Activated CD8-positive, alpha-beta memory T cell treated with anti-CD3 and anti-CD28 coated beads, Interleukin-2, amount 50 U/mL, for 1 hour (primary cell): ENCODE measurements around the gene UQCC2.

ENCODE experiments used
- DNase-seq: peaks from one replicate; pipeline ENCODE4 v3.0.0-alpha.2; 2020; ENCODE audit errors: extremely low read depth

UQCC2 gene

GRCh38 chr6:33707771-33708170 lies 3.7 kb downstream of the UQCC2 start:
- DNase-seq, result no peak

DNA sequence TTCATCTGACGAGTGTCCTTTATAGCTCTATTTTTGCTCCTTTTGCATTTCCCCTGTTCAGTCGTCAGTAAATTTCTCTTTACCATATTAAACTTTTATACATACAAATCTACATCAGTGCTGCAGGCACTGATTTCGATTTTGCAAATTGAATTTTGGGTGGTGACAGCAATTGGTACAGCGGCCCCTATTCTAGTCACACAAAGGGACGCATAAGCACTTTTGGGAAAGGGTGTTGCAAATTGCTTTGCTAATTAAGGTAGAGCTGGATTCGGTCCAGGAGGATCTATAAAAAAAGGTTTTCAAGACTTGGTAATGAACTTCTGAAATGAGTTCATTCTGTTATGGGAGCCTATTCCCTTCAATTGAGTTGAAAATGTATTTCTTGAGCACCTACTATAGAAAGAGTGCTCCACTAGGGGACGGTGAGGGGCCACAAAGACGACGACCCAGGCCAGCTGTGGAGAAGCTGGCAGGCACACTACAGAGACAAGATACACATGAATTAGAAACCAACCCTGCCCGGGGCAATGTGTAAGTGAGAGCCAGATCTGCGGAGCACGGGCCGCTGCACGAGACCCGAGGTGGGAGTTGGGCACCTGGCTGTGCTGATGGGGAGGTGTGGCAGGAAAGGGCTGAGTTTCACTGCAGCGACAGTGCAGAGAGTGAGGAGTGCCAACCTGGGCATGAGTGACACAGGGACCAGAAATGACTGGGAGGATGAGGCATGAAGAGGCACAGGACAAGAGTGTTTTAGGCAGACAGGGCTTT lies 5.4 kb downstream of the UQCC2 start:
- DNase-seq, result no peak

DNA sequence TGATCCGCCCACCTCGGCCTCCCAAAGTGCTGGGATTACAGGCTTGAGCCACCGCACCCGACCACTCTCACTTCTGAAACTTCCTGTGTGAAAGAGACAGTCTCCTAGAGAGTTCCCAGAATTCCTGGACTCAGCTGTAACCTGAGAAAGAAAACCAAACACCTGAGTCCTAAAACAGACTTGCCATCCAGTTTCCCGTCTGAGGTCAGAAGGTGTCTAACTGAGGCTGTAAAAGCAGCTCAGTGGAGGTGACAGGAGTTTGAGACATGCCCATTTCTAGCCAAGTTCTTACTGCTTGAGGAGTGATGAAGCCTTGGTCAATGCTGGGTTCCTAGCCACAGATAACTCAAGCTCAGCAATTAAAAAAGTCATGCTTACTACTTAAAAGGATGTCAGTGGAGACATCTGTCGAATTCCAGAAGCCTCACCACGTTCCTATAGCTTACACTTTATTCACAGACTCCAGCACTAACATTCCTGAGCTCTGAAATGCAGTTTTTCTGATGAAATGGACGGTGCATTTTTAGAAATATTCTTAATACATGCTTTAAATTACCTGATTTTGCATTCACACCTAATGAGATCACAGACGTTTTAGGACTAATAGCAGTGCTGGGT lies 6.1 kb downstream of the UQCC2 start:
- DNase-seq, result no peak

DNA sequence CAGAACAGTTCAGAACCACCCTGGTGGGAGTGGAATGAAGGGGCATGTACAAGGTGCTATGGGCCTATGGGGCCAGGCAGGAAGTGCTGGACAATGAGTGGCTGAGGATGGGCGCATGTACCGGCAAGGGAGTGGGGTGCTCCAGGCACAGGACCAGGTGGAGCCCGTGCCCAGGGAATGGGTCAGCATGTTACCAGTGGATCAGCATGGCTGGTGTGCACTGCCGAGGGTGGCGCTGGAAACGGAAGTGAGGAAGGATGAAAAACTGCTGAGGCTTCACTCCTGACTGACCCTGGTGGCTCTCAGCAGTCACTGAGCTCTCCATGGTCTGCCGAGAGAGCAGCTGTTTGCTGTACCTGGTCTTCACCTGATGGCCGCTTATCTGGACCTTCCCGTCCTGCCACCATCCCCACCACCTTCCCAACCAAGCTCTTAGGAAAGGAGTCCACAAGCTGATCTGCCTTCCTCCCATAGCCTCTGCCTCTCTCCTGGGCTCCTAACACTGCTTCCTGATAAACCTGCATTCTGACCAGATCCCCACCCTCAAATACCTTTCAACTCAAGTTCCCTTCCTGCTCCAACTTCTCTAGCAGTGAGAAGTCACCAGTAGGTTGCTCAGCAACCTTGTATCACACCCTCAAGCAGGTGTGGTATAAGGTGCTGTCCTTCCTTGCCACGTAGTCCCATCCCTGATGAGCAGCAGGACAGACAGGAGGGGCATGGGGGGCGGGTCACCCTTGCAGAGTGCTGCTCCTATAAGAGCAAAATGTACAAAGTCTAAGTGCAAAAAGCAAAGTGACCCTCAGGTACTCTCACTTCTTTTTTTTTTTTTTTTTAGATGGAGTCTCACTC lies 7.1 kb downstream of the UQCC2 start:
- DNase-seq, result no peak

- no peak for DNase-seq
Measured at GRCh38 chr6:33702345-33702977, 9.0 kb downstream of the UQCC2 start.

GRCh38 chr6:33700391-33701050 lies 11.0 kb downstream of the UQCC2 start:
- DNase-seq, result peak; percentile 34

DNA sequence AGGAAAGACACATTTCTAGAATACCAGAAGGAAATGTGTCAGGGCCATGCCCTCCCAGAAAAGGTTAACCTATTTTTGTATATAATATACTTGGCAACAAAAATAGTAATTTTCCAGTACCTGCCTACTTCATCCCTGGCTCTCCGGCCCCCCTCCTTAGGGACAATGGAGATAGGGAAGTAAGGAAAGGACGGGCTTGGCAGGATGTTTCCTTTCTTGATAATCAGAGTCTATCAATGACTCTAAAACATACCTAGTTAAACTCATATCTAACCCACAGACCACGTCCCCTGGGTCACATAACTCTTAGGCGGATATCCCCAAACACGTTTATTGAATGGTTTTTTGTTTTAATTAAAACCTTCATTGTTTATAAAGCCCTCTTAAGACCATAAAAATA lies 11.8 kb downstream of the UQCC2 start:
- DNase-seq, result no peak

DNA sequence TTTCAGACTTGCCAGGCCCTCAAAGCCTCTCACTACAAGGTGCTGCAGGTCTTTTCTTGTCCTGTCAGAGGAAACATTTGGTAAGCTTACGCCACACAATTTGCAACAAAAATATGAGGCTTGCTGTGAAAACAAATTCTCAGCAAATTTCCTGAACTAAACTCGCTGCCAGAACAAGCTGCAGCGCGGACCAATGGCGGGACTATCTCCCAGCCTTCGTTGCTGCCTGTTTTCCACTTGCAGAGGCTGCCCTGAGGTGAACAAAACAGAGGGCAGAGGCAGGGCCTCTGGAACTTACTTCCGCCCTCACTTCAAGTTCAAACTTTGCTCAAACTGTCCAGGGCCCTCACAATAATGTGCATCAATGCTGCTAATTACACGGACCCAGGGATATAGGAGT lies 12.4 kb downstream of the UQCC2 start:
- DNase-seq, result no peak

DNA sequence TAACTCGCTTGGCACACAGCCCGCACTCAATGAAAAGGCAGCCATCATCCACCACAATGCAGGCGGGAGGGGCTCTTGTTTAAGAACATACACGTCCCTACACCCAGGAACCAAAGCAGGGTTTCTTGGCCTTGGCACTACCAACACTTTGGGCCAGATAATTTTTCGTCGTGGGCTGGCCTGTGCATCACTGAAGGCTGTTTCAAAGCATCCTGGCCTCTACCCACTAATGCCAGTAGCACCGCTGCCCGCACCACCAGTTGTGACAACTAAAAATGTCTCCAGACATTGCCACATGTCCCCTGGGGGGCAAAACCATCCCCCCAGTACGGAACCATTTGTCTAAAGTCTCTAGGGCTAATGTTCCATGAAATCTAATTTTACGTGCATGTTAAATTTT lies 13.0 kb downstream of the UQCC2 start:
- no peak for DNase-seq

DNA sequence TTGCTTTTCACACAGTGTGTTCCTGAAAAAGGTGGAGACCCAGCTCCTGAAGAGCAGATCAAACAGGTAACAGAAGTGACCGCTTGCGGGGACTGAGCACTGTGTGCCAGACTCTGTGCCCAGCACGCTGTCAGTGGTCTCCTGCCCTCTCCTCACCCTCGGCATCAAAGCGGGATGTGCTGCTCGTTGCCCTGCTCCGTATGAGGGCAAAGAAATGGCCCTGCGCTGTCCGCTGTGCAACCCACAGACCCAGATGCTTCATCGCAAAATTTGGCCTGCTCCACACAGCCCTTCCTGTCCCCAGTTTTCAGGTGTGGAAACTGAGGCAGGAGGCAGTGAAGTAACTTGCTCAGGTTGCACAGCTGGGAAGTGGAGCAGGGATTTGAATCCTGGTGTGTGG lies 13.7 kb downstream of the UQCC2 start:
- DNase-seq, result no peak

DNA sequence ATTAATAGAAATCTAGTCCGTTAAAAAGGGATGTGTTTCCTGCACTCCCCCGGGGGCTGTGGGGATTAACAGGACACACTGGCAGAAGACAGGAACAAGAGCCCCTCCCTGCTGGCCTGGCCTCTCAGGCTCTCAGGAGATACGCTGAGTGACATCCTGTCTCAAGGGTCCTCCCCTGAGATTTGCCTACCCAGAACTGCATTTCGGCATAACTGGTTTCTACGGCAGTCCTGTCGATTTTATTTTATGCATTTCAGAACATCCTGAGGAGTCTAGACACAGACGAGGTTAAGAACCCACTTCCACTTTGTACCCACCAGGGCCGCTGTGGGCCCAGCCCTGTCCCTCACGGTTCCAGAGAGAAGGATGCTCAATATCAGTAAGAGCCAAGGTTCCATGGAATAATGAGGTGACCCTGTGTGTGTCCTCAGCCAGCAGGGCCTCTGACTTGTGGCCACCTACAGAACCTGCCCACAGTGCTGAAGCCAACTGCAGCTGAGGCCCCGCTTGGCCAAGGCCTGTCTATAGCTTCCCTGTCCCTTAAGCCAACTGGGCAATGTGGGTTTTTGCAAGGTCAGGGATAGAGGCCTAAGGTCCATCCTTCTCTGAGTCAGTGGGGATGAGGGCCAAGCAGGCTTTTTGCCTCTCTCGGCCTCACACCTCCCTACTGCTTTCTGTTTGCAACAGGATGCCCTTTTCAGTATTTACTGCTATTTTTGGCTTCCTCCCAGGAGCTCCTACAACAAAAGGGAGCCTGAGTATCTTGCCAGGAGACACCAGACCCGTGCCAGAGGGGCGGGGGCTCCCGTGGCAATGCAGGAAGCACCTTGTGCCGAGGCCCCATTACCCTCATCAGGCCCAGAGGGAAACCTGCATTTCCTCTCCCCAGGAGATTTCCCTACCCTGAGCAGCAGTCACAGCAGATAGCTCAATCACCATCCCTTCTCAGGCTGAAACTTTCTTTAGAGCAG lies 14.7 kb downstream of the UQCC2 start:
- no peak for DNase-seq

- DNase-seq, result no peak
Measured at GRCh38 chr6:33696076-33696475, 15.4 kb downstream of the UQCC2 start.

GRCh38 chr6:33695451-33695887 lies 16.0 kb downstream of the UQCC2 start:
- DNase-seq, result no peak

GRCh38 chr6:33694977-33695376 lies 16.5 kb downstream of the UQCC2 start:
- no peak for DNase-seq

GRCh38 chr6:33694401-33694931 lies 17.0 kb downstream of the UQCC2 start:
- DNase-seq, result peak; percentile 42

GRCh38 chr6:33693186-33694105 lies 18.1 kb downstream of the UQCC2 start:
- DNase-seq, result no peak

GRCh38 chr6:33692760-33693158 lies 18.7 kb downstream of the UQCC2 start:
- peak; percentile 49 for DNase-seq

DNA sequence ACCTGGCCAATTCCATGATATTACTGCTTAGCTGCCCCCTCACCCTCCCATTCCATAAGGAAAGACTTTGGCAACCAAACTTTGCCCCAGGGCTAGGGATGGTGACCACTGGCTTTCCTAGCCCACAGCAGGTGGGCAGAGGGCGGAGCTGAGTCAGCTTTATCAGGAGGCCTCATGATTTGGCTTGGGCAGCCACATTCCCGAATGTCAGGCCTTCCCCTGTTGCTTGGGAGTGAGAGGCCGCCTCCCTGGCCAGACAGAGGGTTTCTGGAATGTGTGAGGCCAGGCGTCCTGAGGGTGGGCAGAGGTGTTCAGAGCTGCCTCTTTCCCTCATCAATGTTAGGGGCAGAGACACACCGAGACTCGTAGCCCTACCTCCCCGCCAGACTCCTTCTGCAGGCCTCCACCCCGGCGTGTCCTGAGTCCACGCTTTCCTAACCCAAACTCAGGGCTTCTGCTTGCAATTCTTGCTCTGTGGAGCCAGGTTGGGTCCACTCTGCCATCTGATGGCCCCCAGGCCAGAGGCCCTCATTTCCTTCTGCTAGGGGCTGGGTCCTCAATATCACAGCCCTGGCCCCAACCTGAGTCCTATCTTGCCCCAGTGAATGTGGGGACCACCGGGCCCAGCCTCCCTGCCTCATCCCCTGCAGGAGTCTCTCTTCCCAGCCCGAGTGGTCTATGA lies 19.3 kb downstream of the UQCC2 start:
- no peak for DNase-seq
